Measurements from ENCODE around the gene PIK3R5. TPM values are rescaled to one million over a fixed set of nuclear protein-coding genes. Genes with fewer than 3 reads are reported as not detected.

Gene PIK3R5
- total RNA-seq, 4 donors from 2014 or later: 0.63 to 5.9 (median 2.9) TPM

- Histone ChIP-seq H3K36me3 (no peaks in the 10 kb centered on the region), H3K27ac (no peak overlapping the region), H3K27me3 (peaks cover 3 to 7% (median 6%) of the 10 kb centered on the region in 3 donors), H3K4me3 (no peak overlapping the region), H3K4me1 (no peaks in the 10 kb centered on the region), H3K9me3 (peaks cover 0 to 4% (median 0%) of the 10 kb centered on the region in 3 donors)
- DNase-seq (no peak), ATAC-seq (no peak)
- intact Hi-C loops (cut with DNase I; ENCODE audit: low total_unique reads): no loop called here
- in situ Hi-C loops (cut with MboI; ENCODE audit: low sequenced_read_pairs in 4 of 4): no loop called here
- TF ChIP-seq CTCF (IDR thresholded peaks at IDR 0.05 in 4 of 5, conservative IDR thresholded peaks at IDR 0.05 in 1 of 5) (no peak), POLR2A (IDR thresholded peaks at IDR 0.05) (no peak)
Observed at GRCh38 chr17:8830141-8830540, 135.4 kb downstream of the PIK3R5 start.

GRCh38 chr17:8829036-8829941, 136.2 kb downstream of the PIK3R5 start:
- in situ Hi-C loops (cut with MboI; ENCODE audit: low sequenced_read_pairs in 4 of 4): no loop called here
- no peak overlapping the region for H3K4me3 ChIP-seq
- peaks cover 0 to 4% (median 0%) of the 10 kb centered on the region in 3 donors for H3K9me3 ChIP-seq
- H3K27me3 ChIP-seq: peaks cover 3 to 7% (median 6%) of the 10 kb centered on the region in 3 donors
- no peaks in the 10 kb centered on the region for H3K4me1 ChIP-seq
- DNase-seq: no peak
- no peak for ATAC-seq
- intact Hi-C loops (cut with DNase I; ENCODE audit: low total_unique reads): no loop called here
- no peaks in the 10 kb centered on the region for H3K36me3 ChIP-seq
- TF ChIP-seq CTCF (IDR thresholded peaks at IDR 0.05 in 4 of 5, conservative IDR thresholded peaks at IDR 0.05 in 1 of 5): no peak
- no peak for TF ChIP-seq POLR2A (IDR thresholded peaks at IDR 0.05)
- no peak overlapping the region for H3K27ac ChIP-seq

Other genes with a start within 250 kb of the PIK3R5 start
- not detected for gene CCDC42, start 220.9 kb downstream of the PIK3R5 start, total RNA-seq
- gene SPDYE4, start 207.2 kb downstream of the PIK3R5 start, total RNA-seq: not detected
- not detected for gene MFSD6L, start 166.3 kb downstream of the PIK3R5 start, total RNA-seq
- gene PIK3R6, start 98.0 kb downstream of the PIK3R5 start, total RNA-seq: under 1 TPM in 3 of 4 donors, not detected in 1; 0.09 to 0.24 (median 0.16) TPM
- gene NTN1, start 55.8 kb upstream of the PIK3R5 start, total RNA-seq: 1 to 10 TPM in 3 of 4 donors, under 1 TPM in 1; 0.76 to 4.1 (median 1.2) TPM